ENCODE data around the gene ZMYND15.

DNA sequence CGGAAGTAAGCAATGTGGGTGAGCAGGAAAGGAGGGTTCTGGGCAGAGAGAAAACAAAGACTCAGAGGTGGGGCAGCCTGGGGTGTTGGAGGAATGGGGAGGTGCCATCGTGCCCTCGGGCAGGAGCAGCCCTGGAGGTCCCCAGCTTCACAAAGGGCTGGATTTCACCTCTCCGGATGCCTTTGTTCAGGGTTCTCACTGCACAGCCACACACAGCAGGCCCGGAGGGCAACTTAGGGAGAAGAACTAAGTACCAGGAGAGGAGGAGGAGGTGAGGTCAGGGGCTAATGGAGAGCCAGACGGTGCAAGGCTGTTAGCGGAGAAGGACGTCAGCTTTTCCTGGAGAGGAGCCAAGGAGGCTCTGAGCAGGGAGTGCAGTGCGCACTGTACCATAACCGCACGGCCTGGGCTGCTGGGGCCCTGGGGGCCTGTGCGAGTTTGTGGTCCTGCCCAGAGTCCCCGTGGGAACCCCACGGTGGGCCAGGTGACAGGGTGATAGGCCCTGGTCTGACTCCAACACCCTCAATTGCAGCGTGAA lies 19.9 kb upstream of the ZMYND15 start:
- TF ChIP-seq CTCF (IDR thresholded peaks at IDR 0.05; ENCODE audit: poor library complexity, severe bottlenecking) (no peak), EZH2 (IDR thresholded peaks at IDR 0.05; ENCODE audit: borderline replicate concordance, insufficient read depth, low read length, poor library complexity, severe bottlenecking) (no peak), TAF1 (IDR thresholded peaks at IDR 0.05; ENCODE audit: low read depth) (no peak), POLR2AphosphoS5 (IDR thresholded peaks at IDR 0.05) (no peak), EP300 (conservative IDR thresholded peaks at IDR 0.05; ENCODE audit: poor library complexity, severe bottlenecking) (no peak), REST (IDR thresholded peaks at IDR 0.05; ENCODE audit: borderline replicate concordance) (no peak)
